GM12864 (cell line): Measurements from ENCODE around the gene ZNF763.
"Not testable (repeated sequence)": the region's sequence is repeated elsewhere in the genome, so short reads cannot be mapped to it uniquely, and the experiment has no call there.

Experiments
- DNase-seq: peaks from one replicate; pipeline ENCODE4 v3.0.0-alpha.2; 2011; ENCODE audit warnings: low read depth
- H3K4me3 ChIP-seq: 2 replicates; pipeline ENCODE4 v1.5.1; 2011; ENCODE audit warnings: mild to moderate bottlenecking, low read depth, low read length, control low read depth
- CTCF ChIP-seq: IDR thresholded peaks from 2 replicates; pipeline ENCODE4 v1.5.1; 2011; ENCODE audit warnings: low read depth, mild to moderate bottlenecking, moderate library complexity, low read length, control low read depth, inconsistent platforms; ENCODE audit errors: missing control alignments

Gene ZNF763

GRCh38 chr19:11964858-11965645 lies at the start of gene ZNF763:
Gene ZNF763, plus strand, starts transcription at chr19:11965040. Its CDS starts 169 bp downstream, at chr19:11965209.
- TF ChIP-seq CTCF, result no peak
- peak within 1 kb of the TSS; percentile 77 for H3K4me3 ChIP-seq
- DNase-seq, result peak; percentile 84

GRCh38 chr19:11921852-11922495 lies 42.9 kb upstream of the ZNF763 start:
- H3K4me3 ChIP-seq, result no peak overlapping the region
- no peak for TF ChIP-seq CTCF
- DNase-seq, result no peak

GRCh38 chr19:11924886-11925650 lies 39.8 kb upstream of the ZNF763 start, which contains the start of gene ZNF700:
Gene ZNF700, plus strand, starts transcription at chr19:11925107. Its CDS starts 104 bp downstream, at chr19:11925211.
- H3K4me3 ChIP-seq, result peak within 1 kb of the TSS; percentile 72
- no peak for TF ChIP-seq CTCF
- peak; percentile 89 for DNase-seq

GRCh38 chr19:11925651-11926187 lies 39.1 kb upstream of the ZNF763 start:
- not testable (repeated sequence) for DNase-seq
- H3K4me3 ChIP-seq, result peak overlapping the region; percentile 72

GRCh38 chr19:11927227-11927626 lies 37.6 kb upstream of the ZNF763 start:
- H3K4me3 ChIP-seq, result no peak overlapping the region
- no peak for DNase-seq
- no peak for TF ChIP-seq CTCF

GRCh38 chr19:11931051-11931450 lies 33.8 kb upstream of the ZNF763 start:
- no peak overlapping the region for H3K4me3 ChIP-seq
- no peak for DNase-seq
- TF ChIP-seq CTCF, result no peak

GRCh38 chr19:11931513-11931912 lies 33.3 kb upstream of the ZNF763 start:
- no peak for DNase-seq
- no peak overlapping the region for H3K4me3 ChIP-seq
- no peak for TF ChIP-seq CTCF

- not testable (repeated sequence) for H3K4me3 ChIP-seq, DNase-seq
Observed at GRCh38 chr19:11935829-11936228, 29.0 kb upstream of the ZNF763 start.

- not testable (repeated sequence) for DNase-seq, H3K4me3 ChIP-seq
Observed at GRCh38 chr19:11938383-11938782, 26.5 kb upstream of the ZNF763 start.

GRCh38 chr19:11941361-11941887 lies 23.4 kb upstream of the ZNF763 start:
- not testable (repeated sequence) for DNase-seq, H3K4me3 ChIP-seq
